HepG2 (cell line): ENCODE data around the gene NUP133. TPM values are rescaled to one million over a fixed set of nuclear protein-coding genes. Genes with fewer than 3 reads are reported as not detected.

ENCODE experiments used
- GATA4 ChIP-seq: sonication (generic); IDR thresholded peaks from 2 replicates; pipeline ENCODE4 v1.6.1; 2016; ENCODE audit warnings: antibody characterized with exemption, low read depth, borderline replicate concordance
- GMEB1 ChIP-seq: sonication (generic); formaldehyde crosslinking; IDR thresholded peaks from 2 replicates; pipeline ENCODE4 v1.5.1; 2020; ENCODE audit warnings: missing genetic modification reagents, mild to moderate bottlenecking, borderline replicate concordance
- HOMEZ ChIP-seq: IDR thresholded peaks from 2 replicates; pipeline ENCODE4 v1.6.1; 2016; ENCODE audit warnings: low read depth
- NCOA2 ChIP-seq: sonication (generic); formaldehyde crosslinking; IDR thresholded peaks from 2 replicates; pipeline ENCODE4 v1.8.0; 2022; ENCODE audit warnings: inconsistent platforms
- NR0B2 ChIP-seq: sonication (generic); formaldehyde crosslinking; IDR thresholded peaks from 2 replicates; pipeline ENCODE4 v1.4.0; 2020; ENCODE audit warnings: mild to moderate bottlenecking, missing genetic modification reagents
- PLSCR1 ChIP-seq: sonication (generic); formaldehyde crosslinking; IDR thresholded peaks from 2 replicates; pipeline ENCODE4 v1.5.0; 2020; ENCODE audit warnings: missing genetic modification reagents, mild to moderate bottlenecking, borderline replicate concordance
- TRAFD1 ChIP-seq: sonication (generic); formaldehyde crosslinking; IDR thresholded peaks from 2 replicates; pipeline ENCODE4 v1.5.1; 2020; ENCODE audit warnings: missing genetic modification reagents, mild to moderate bottlenecking, borderline replicate concordance
- ZBTB4 ChIP-seq: sonication (generic); formaldehyde crosslinking; IDR thresholded peaks from 2 replicates; pipeline ENCODE4 v1.4.0; 2020; ENCODE audit warnings: missing genetic modification reagents, mild to moderate bottlenecking, borderline replicate concordance
- ZNF18 ChIP-seq: sonication (generic); formaldehyde crosslinking; IDR thresholded peaks from 2 replicates; pipeline ENCODE4 v1.8.0; 2022; ENCODE audit warnings: mild to moderate bottlenecking, missing genetic modification reagents; ENCODE audit not compliant: insufficient replicate concordance
- ZNF335 ChIP-seq: sonication (generic); formaldehyde crosslinking; IDR thresholded peaks from 2 replicates; pipeline ENCODE4 v1.4.0; 2020; ENCODE audit warnings: missing genetic modification reagents
- ZNF513 ChIP-seq: sonication (generic); formaldehyde crosslinking; conservative IDR thresholded peaks from 2 replicates; pipeline ENCODE4 v1.5.0; 2020; ENCODE audit warnings: missing genetic modification reagents
- ZNF569 ChIP-seq: sonication (generic); formaldehyde crosslinking; IDR thresholded peaks from 2 replicates; pipeline ENCODE4 v1.5.0; 2020; ENCODE audit warnings: mild to moderate bottlenecking, missing genetic modification reagents, moderate library complexity, borderline replicate concordance
- ZNF713 ChIP-seq: sonication (generic); formaldehyde crosslinking; IDR thresholded peaks from 2 replicates; pipeline ENCODE4 v1.4.0; 2020; ENCODE audit warnings: mild to moderate bottlenecking, missing genetic modification reagents
- polyA plus RNA-seq, 8 experiments: library from polyadenylated mRNA; depleted of rRNA in 3 of 8; stranded (reverse) in 7 of 8; unstranded in 1 of 8; fragments of >200 nt; fragmentation: Illumina TruSeq in 4 of 8; extraction: Trizol in 4 of 8; gene quantifications; 2 replicates each; pipeline versions ENCODE4 v1.2.1 to v1.2.3, GENCODE V29; 2011 to 2016; ENCODE audit warnings: low read depth in 4 of 8, missing spikeins in 1 of 8, mixed read lengths in 1 of 8; ENCODE audit not compliant: insufficient read depth in 1 of 8
- total RNA-seq, 5 experiments: library from RNA; depleted of rRNA; stranded (reverse); fragments of >200 nt; fragmentation: Illumina TruSeq; extraction: Trizol; gene quantifications; 2 replicates each; pipeline ENCODE4 v1.2.3, GENCODE V29; 2016; ENCODE audit warnings: low read depth in 1 of 5

NUP133 gene
- total and polyA plus RNA-seq, 2 of the 13 experiments (the other 11 are each of a cell fraction or from before 2014, with no cell fraction given): 17.7 to 45.6 TPM

GRCh38 chr1:229507951-229508822 is at the start of gene NUP133 (continued):
- TF ChIP-seq GATA4: peak; percentile 65
- peak; percentile 93 for TF ChIP-seq GMEB1
- TF ChIP-seq HOMEZ (CRISPR knock-in tag): no peak
- no peak for TF ChIP-seq ZNF513
- TF ChIP-seq ZBTB4 (CRISPR knock-in tag): no peak; the same call in 1 of the 2 replicates
- no peak for TF ChIP-seq ZNF569
- no peak for TF ChIP-seq PLSCR1 (CRISPR knock-in tag)
- TF ChIP-seq ZNF18: peak; percentile 85
- TF ChIP-seq NCOA2 (CRISPR knock-in tag): 0 out of 2 replicates have a peak, but pooled peaks have one; percentile 31
- peak; percentile 77; the same call in 1 of the 2 replicates for TF ChIP-seq ZNF335 (CRISPR knock-in tag)
- TF ChIP-seq NR0B2 (CRISPR knock-in tag): no peak
- no peak for TF ChIP-seq TRAFD1 (CRISPR knock-in tag)
- no peak for TF ChIP-seq ZNF713 (CRISPR knock-in tag)
